NOMO-1 treated with DMSO at 0.1 percent for 48 hours (cell line): ENCODE measurements around the gene PFN1.

Experiments used
- DNase-seq: peaks from one replicate; lab custom pipeline; 2025; ENCODE audit not compliant: unreplicated experiment; lab: John Stamatoyannopoulos, UW

PFN1 gene

GRCh38 chr17:4945944-4946280 is 2.4 kb downstream of the PFN1 start:
- DNase-seq = no peak

GRCh38 chr17:4945176-4945943 is 3.0 kb downstream of the PFN1 start:
- peak; percentile 75 for DNase-seq

- no peak for DNase-seq
Observed at GRCh38 chr17:4944554-4945175, 3.7 kb downstream of the PFN1 start.

- peak; percentile 84 for DNase-seq
Observed at GRCh38 chr17:4944163-4944553, 4.2 kb downstream of the PFN1 start.

- DNase-seq = no peak
Observed at GRCh38 chr17:4942760-4943508, 5.4 kb downstream of the PFN1 start.

GRCh38 chr17:4941319-4941610 is 7.1 kb downstream of the PFN1 start:
- DNase-seq = no peak

- DNase-seq = no peak
Observed at GRCh38 chr17:4940555-4941318, 7.6 kb downstream of the PFN1 start.

- DNase-seq = peak; percentile 100
Observed at GRCh38 chr17:4939796-4940554, 8.4 kb downstream of the PFN1 start, which contains the start of the genes RNF167 and SLC25A11. Gene RNF167 (plus strand): TSS chr17:4940268. CDS start chr17:4940910, 642 bp downstream. Gene SLC25A11 (minus strand): TSS chr17:4940046. CDS start chr17:4939910, 136 bp downstream.

GRCh38 chr17:4939546-4939795 is 8.9 kb downstream of the PFN1 start:
- no peak for DNase-seq

- peak; percentile 20 for DNase-seq
Observed at GRCh38 chr17:4938688-4939545, 9.4 kb downstream of the PFN1 start.

- DNase-seq = no peak
Observed at GRCh38 chr17:4938069-4938491, 10.2 kb downstream of the PFN1 start.

GRCh38 chr17:4937553-4937952 is 10.8 kb downstream of the PFN1 start:
- DNase-seq = no peak

- no peak for DNase-seq
Observed at GRCh38 chr17:4936436-4936835, 11.9 kb downstream of the PFN1 start.

- DNase-seq = no peak
Observed at GRCh38 chr17:4935650-4936049, 12.7 kb downstream of the PFN1 start.

- DNase-seq = peak; percentile 55
Observed at GRCh38 chr17:4934173-4934979, 14.0 kb downstream of the PFN1 start.

GRCh38 chr17:4933646-4934045 is 14.7 kb downstream of the PFN1 start:
- DNase-seq = no peak

- no peak for DNase-seq
Observed at GRCh38 chr17:4932756-4933155, 15.6 kb downstream of the PFN1 start.

GRCh38 chr17:4931963-4932362 is 16.4 kb downstream of the PFN1 start, which contains the start of gene GP1BA:
Gene GP1BA (plus strand): TSS chr17:4932277. CDS start chr17:4932605, 328 bp downstream.
- no peak for DNase-seq

- DNase-seq = no peak
Observed at GRCh38 chr17:4928881-4929280, 19.4 kb downstream of the PFN1 start.
